A549 (cell line): ENCODE results near the gene KIF13A. TPM values are rescaled to one million over a fixed set of nuclear protein-coding genes. Genes with fewer than 3 reads are reported as not detected.

ENCODE experiments used
- ATAC-seq, 2 experiments: fragments of 200-7000 bp in 1 of 2; fragments of >200 bp in 1 of 2; cut with Nextera tagmentation in 1 of 2; cut with Tn5 transposase in 1 of 2; 3 replicates each; pipeline versions ENCODE4 v1.8.0 to v1.9.1; 2018 to 2020; ENCODE audit warnings: mild to moderate bottlenecking in 1 of 2, moderate library complexity in 1 of 2
- CTCF ChIA-PET: fragments of 300-600 bp; sonication (Branson Sonifier 250); formaldehyde crosslinking; extraction: SDS; loops from one replicate; lab custom pipeline; 2021; ENCODE audit warnings: antibody characterized with exemption, inconsistent platforms; lab: Yijun Ruan, JAX
- POLR2A ChIA-PET: fragments of 350-600 bp; formaldehyde crosslinking; extraction: SDS; loops from one replicate; lab custom pipeline; 2021; ENCODE audit warnings: antibody characterized with exemption, inconsistent platforms; lab: Yijun Ruan, JAX
- DNase-seq, 2 experiments: peaks; one replicate each; pipeline versions ENCODE4 v3.0.0 to v3.0.0-alpha.2; 2011 to 2016; ENCODE audit warnings: low read depth in 1 of 2, low spot score in 1 of 2
- FAIRE-seq: peaks from 2 replicates; lab custom pipeline; 2011; peaks lifted over from hg19 to GRCh38; lab: Jason Lieb, UNC
- H3K27ac ChIP-seq, 2 experiments: fragments of >200 bp; sonication (Bioruptor Twin); formaldehyde crosslinking; 3 replicates each; pipeline ENCODE4 v1.5.1; 2016 to 2017
- H3K4me1 ChIP-seq: fragments of >200 bp; sonication (Bioruptor Twin); formaldehyde crosslinking; 3 replicates; pipeline ENCODE4 v1.6.1; 2016
- H3K4me2 ChIP-seq: fragments of >200 bp; sonication (Bioruptor Twin); formaldehyde crosslinking; 3 replicates; pipeline ENCODE4 v1.6.1; 2016
- H3K4me3 ChIP-seq: fragments of >200 bp; sonication (Bioruptor Twin); formaldehyde crosslinking; 3 replicates; pipeline ENCODE4 v1.5.1; 2016
- H3K9me3 ChIP-seq: fragments of >200 bp; sonication (Bioruptor Twin); formaldehyde crosslinking; 3 replicates; pipeline ENCODE4 v1.6.1; 2016
- ATOH8 ChIP-seq: fragments of 250-450 bp; sonication (Bioruptor Pico); IDR thresholded peaks from 2 replicates; pipeline ENCODE4 v1.5.0; 2020; ENCODE audit warnings: low read depth, mild to moderate bottlenecking, moderate library complexity
- CEBPB ChIP-seq, 2 experiments: fragments of >200 bp in 1 of 2; sonication (Bioruptor Twin) in 1 of 2; formaldehyde crosslinking in 1 of 2; IDR thresholded peaks; 2 replicates each; pipeline ENCODE4 v1.6.1; 2012 to 2016
- E2F6 ChIP-seq: IDR thresholded peaks from 2 replicates; pipeline ENCODE4 v1.6.1; 2012; ENCODE audit warnings: low read depth, borderline replicate concordance
- EHMT2 ChIP-seq: fragments of 200-600 bp; sonication (generic); IDR thresholded peaks from 2 replicates; pipeline ENCODE4 v1.6.1; 2016; ENCODE audit warnings: antibody characterized with exemption, low read depth, mild to moderate bottlenecking, moderate library complexity
- ELK1 ChIP-seq: fragments of 150-350 bp; IDR thresholded peaks from 2 replicates; pipeline ENCODE4 v1.6.1; 2014; ENCODE audit warnings: low read depth, mild to moderate bottlenecking, low read length
- EP300 ChIP-seq, 2 experiments: fragments of >200 bp; sonication (Bioruptor Twin); formaldehyde crosslinking; IDR thresholded peaks; 2 replicates in 1 of 2; 3 replicates in 1 of 2; pipeline ENCODE4 v1.6.1; 2016 to 2017
- FOSB ChIP-seq: fragments of 250-450 bp; sonication (Bioruptor Pico); IDR thresholded peaks from 2 replicates; pipeline ENCODE4 v1.5.0; 2020; ENCODE audit warnings: mild to moderate bottlenecking, moderate library complexity
- FOSL2 ChIP-seq, 2 experiments: fragments of 450-650 bp in 1 of 2; fragments of >200 bp in 1 of 2; sonication (Bioruptor Twin) in 1 of 2; formaldehyde crosslinking; IDR thresholded peaks; 2 replicates each; pipeline versions ENCODE4 v1.5.0 to v1.6.1; 2016 to 2020; ENCODE audit warnings: mild to moderate bottlenecking in 1 of 2, moderate library complexity in 1 of 2
- GATA3 ChIP-seq: IDR thresholded peaks from 2 replicates; pipeline ENCODE4 v1.6.1; 2012; ENCODE audit warnings: borderline replicate concordance
- HMGXB4 ChIP-seq: fragments of 250-450 bp; sonication (Bioruptor Pico); IDR thresholded peaks from 2 replicates; pipeline ENCODE4 v1.5.0; 2021; ENCODE audit warnings: mild to moderate bottlenecking, moderate library complexity, borderline replicate concordance
- JUN ChIP-seq, 2 experiments: fragments of >200 bp; sonication (Bioruptor Twin); formaldehyde crosslinking; IDR thresholded peaks; 2 replicates in 1 of 2; 3 replicates in 1 of 2; pipeline ENCODE4 v1.6.1; 2016 to 2017
- JUNB ChIP-seq: fragments of >200 bp; sonication (Bioruptor Twin); formaldehyde crosslinking; IDR thresholded peaks from 2 replicates; pipeline ENCODE4 v1.6.1; 2016
- KDM1A ChIP-seq: fragments of 200-600 bp; sonication (generic); IDR thresholded peaks from 2 replicates; pipeline ENCODE4 v1.6.1; 2016; ENCODE audit warnings: low read depth, mild to moderate bottlenecking
- KDM5A ChIP-seq: fragments of 200-600 bp; sonication (generic); IDR thresholded peaks from 2 replicates; pipeline ENCODE4 v1.6.1; 2016; ENCODE audit warnings: antibody characterized with exemption, mild to moderate bottlenecking
- MAFK ChIP-seq: fragments of 450-650 bp; IDR thresholded peaks from 2 replicates; pipeline ENCODE4 v1.6.1; 2014; ENCODE audit not compliant: partially characterized antibody
- MAX ChIP-seq: IDR thresholded peaks from 2 replicates; pipeline ENCODE4 v1.6.1; 2012
- MAZ ChIP-seq: fragments of 150-350 bp; IDR thresholded peaks from 2 replicates; pipeline ENCODE4 v1.6.1; 2014; ENCODE audit warnings: antibody characterized with exemption, low read depth, low read length, borderline replicate concordance
- NFE2L2 ChIP-seq: fragments of 150-350 bp; conservative IDR thresholded peaks from 2 replicates; pipeline ENCODE4 v1.6.1; 2014; ENCODE audit warnings: low read length
- NPAS2 ChIP-seq: fragments of 250-450 bp; sonication (Bioruptor Pico); IDR thresholded peaks from 2 replicates; pipeline ENCODE4 v1.8.0; 2022; ENCODE audit warnings: mild to moderate bottlenecking, moderate library complexity, borderline replicate concordance
- RAD21 ChIP-seq, 2 experiments: fragments of >200 bp in 1 of 2; sonication (Bioruptor Twin) in 1 of 2; formaldehyde crosslinking in 1 of 2; IDR thresholded peaks in 1 of 2; conservative IDR thresholded peaks in 1 of 2; 2 replicates in 1 of 2; 3 replicates in 1 of 2; pipeline ENCODE4 v1.6.1; 2012 to 2018; ENCODE audit warnings: inconsistent platforms in 1 of 2
- RARB ChIP-seq: fragments of 250-450 bp; sonication (Bioruptor Pico); IDR thresholded peaks from 2 replicates; pipeline ENCODE4 v1.8.0; 2021; ENCODE audit warnings: mild to moderate bottlenecking, moderate library complexity
- SMC3 ChIP-seq: fragments of >200 bp; sonication (Bioruptor Twin); formaldehyde crosslinking; IDR thresholded peaks from 3 replicates; pipeline ENCODE4 v1.6.1; 2018; ENCODE audit warnings: inconsistent platforms
- SREBF2 ChIP-seq: fragments of 450-650 bp; IDR thresholded peaks from 2 replicates; pipeline ENCODE4 v1.6.1; 2014; ENCODE audit warnings: mild to moderate bottlenecking, moderate library complexity
- TFCP2L1 ChIP-seq: fragments of 250-450 bp; sonication (Bioruptor Pico); IDR thresholded peaks from 2 replicates; pipeline ENCODE4 v1.5.0; 2021; ENCODE audit warnings: mild to moderate bottlenecking
- ZC3H11A ChIP-seq: fragments of 450-650 bp; IDR thresholded peaks from 2 replicates; pipeline ENCODE4 v1.6.1; 2014; ENCODE audit warnings: antibody characterized with exemption, mild to moderate bottlenecking
- WGBS: methylation state at CpG from one replicate; pipeline ENCODE4 v1.1.6; 2017; ENCODE audit errors: missing lambda C conversion rate; 5-methylcytosine and 5-hydroxymethylcytosine counted together
- polyA plus RNA-seq, 4 experiments: library from polyadenylated mRNA; depleted of rRNA in 3 of 4; stranded (reverse); fragments of >200 nt; fragmentation: RNase III in 1 of 4; extraction: RNeasy Plus Mini Kit Qiagen cat#74134 plus additional on column Dnase treatment in 1 of 4; gene quantifications; 2 replicates in 3 of 4; 3 replicates in 1 of 4; pipeline ENCODE4 v1.2.3, GENCODE V29; 2011 to 2017

The KIF13A gene
- polyA plus RNA-seq, 2 of the 4 experiments (the other 2 are of a cell fraction): 30.2 to 39.4 TPM

- no peak for TF ChIP-seq RAD21 (conservative IDR thresholded peaks at IDR 0.05 in 1 of 2, IDR thresholded peaks at IDR 0.05 in 1 of 2)
- no peak for TF ChIP-seq EP300 (IDR thresholded peaks at IDR 0.05)
- TF ChIP-seq, all 56 proteins: peak for 0
These were observed 77.2 kb downstream of the KIF13A start (continued) for GRCh38 chr6:17910189-17910588.

DNA sequence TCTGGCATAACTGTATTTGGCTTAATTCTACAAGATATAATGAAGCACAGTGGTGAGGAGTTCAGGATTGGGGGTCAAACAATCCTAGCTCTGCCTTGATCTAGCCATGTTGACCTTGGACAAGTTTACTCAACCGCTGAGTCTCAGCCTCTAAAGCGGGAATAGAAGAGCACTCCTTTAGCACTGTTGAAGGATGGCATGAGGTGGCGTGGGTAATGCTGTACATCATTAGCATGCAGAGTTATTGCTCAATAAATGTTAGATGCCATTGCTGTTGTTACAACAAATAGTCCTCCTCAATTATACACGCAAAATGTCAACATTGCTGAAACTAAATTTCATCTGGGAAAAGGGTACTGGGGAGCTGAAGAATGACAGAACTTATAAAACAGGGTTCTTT, 78.6 kb downstream of the KIF13A start:
- peak in 1 of 2 experiments; percentile 9 for DNase-seq
- no peaks in the 10 kb centered on the region for H3K9me3 ChIP-seq
- ATAC-seq: no peak
- CTCF ChIA-PET: interaction anchor here (1.1 kb wide), 1 partner anchor 26 kb away, joined by 3 read pairs; no protein-coding TSS in a partner anchor
- no peak overlapping the region for H3K4me3 ChIP-seq
- peaks cover 62% of the 10 kb centered on the region for H3K4me1 ChIP-seq
- FAIRE-seq: no peak
- peak overlapping the region; percentile 95 to 99 for H3K27ac ChIP-seq
- POLR2A ChIA-PET: no interaction called here
- 96% methylated on average over 4 of the region's 4 CpGs for WGBS
- peak overlapping the region; percentile 63; the same call in 2 of the 3 replicates for H3K4me2 ChIP-seq
- TF ChIP-seq E2F6: 0 out of 2 replicates have a peak, but pooled peaks have one; percentile 23
- TF ChIP-seq JUNB: no peak
- TF ChIP-seq CEBPB (IDR thresholded peaks at IDR 0.05): 0 out of 4 replicates have a peak, but pooled peaks of 1 of the 2 experiments have one; percentile 38

GRCh38 chr6:17907406-17908229, 79.8 kb downstream of the KIF13A start:
- 3% methylated on average over 7 of the region's 7 CpGs for WGBS
- POLR2A ChIA-PET: interaction anchor here (1.3 to 1.6 kb wide), 2 partner anchors 42 to 79 kb away, joined by 3 to 5 read pairs; no protein-coding TSS in a partner anchor
- peak overlapping the region; percentile 95 to 99 for H3K27ac ChIP-seq
- H3K9me3 ChIP-seq: no peaks in the 10 kb centered on the region
- peaks cover 56% of the 10 kb centered on the region for H3K4me1 ChIP-seq
- FAIRE-seq (no peak), ATAC-seq (peak; percentile 99 to 100), DNase-seq (peak; percentile 66 to 95)
- H3K4me3 ChIP-seq: no peak overlapping the region
- CTCF ChIA-PET: interaction anchor here (0.7 to 1.4 kb wide), 6 partner anchors 15 to 215 kb away, joined by 3 to 6 read pairs (median 4); partner anchors contain the start of gene NHLRC1
- peak overlapping the region; percentile 63 for H3K4me2 ChIP-seq
- TF ChIP-seq NFE2L2 (peak; percentile 98), SREBF2 (no peak), E2F6 (peak; percentile 43; the same call in 1 of the 2 replicates), NPAS2 (no peak), TFCP2L1 (no peak), MAX (peak; percentile 83), EP300 (IDR thresholded peaks at IDR 0.05) (peak; percentile 40 to 83; a peak in 3 of 5 replicates), MAFK (peak; percentile 100), ZC3H11A (no peak), ATOH8 (peak; percentile 58; the same call in 1 of the 2 replicates), EHMT2 (no peak), FOSB (CRISPR knock-in tag) (no peak), HMGXB4 (no peak), KDM5A (no peak), GATA3 (peak; percentile 64; the same call in 1 of the 2 replicates), FOSL2 (IDR thresholded peaks at IDR 0.05) (peak; percentile 60; the same call in 1 of the 2 replicates), FOSL2 (CRISPR knock-in tag; IDR thresholded peaks at IDR 0.05) (peak; percentile 88), CEBPB (IDR thresholded peaks at IDR 0.05) (peak; percentile 98 to 100), SMC3 (peak; percentile 62), MAZ (no peak), ELK1 (no peak), KDM1A (no peak), RARB (CRISPR knock-in tag) (no peak), JUN (IDR thresholded peaks at IDR 0.05) (peak in 1 of 2 experiments; percentile 82; a peak in 4 of 5 replicates)
